ENCODE measurements around the gene BEND5.

DNA sequence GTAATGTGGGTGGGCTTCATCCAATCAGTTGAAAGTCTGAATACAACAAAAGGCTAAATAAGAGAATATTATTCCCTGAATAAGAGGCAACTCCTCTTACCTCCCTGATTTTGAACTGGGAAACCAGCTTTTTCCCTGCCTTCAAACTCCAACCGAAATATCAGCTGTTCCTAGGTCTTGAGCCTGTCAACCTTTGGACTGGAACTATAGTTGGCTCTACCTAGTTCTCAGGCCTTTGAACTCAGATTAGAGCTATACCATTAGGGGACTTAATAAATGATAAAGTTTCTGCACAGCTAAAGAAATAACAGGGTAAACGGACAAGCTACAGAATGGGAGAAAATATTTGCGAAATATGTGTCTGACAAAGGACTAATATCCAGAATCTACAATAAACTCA is 43.8 kb upstream of the BEND5 start:
- TF ChIP-seq, protein P1, sequence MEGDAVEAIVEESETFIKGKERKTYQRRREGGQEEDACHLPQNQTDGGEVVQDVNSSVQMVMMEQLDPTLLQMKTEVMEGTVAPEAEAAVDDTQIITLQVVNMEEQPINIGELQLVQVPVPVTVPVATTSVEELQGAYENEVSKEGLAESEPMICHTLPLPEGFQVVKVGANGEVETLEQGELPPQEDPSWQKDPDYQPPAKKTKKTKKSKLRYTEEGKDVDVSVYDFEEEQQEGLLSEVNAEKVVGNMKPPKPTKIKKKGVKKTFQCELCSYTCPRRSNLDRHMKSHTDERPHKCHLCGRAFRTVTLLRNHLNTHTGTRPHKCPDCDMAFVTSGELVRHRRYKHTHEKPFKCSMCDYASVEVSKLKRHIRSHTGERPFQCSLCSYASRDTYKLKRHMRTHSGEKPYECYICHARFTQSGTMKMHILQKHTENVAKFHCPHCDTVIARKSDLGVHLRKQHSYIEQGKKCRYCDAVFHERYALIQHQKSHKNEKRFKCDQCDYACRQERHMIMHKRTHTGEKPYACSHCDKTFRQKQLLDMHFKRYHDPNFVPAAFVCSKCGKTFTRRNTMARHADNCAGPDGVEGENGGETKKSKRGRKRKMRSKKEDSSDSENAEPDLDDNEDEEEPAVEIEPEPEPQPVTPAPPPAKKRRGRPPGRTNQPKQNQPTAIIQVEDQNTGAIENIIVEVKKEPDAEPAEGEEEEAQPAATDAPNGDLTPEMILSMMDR (conservative IDR thresholded peaks at IDR 0.05; ENCODE audit: low read depth, low read length): no peak
- no peak for TF ChIP-seq MXI1 (IDR thresholded peaks at IDR 0.05; ENCODE audit: borderline replicate concordance, low read depth, low read length)
- no peak for TF ChIP-seq POLR2A (IDR thresholded peaks at IDR 0.05; ENCODE audit: low read depth, low read length)
- no peak for TF ChIP-seq CEBPB (IDR thresholded peaks at IDR 0.05; ENCODE audit: low read depth, low read length)
- no peak for TF ChIP-seq RCOR1 (IDR thresholded peaks at IDR 0.05; ENCODE audit: insufficient replicate concordance, low read length)
- TF ChIP-seq CHD1 (IDR thresholded peaks at IDR 0.05; ENCODE audit: low read depth, low read length): no peak
- no peak for TF ChIP-seq SMC3 (IDR thresholded peaks at IDR 0.05; ENCODE audit: low read depth, low read length)
- no peak for TF ChIP-seq MAFK (IDR thresholded peaks at IDR 0.05; ENCODE audit: low read depth, low read length)
- TF ChIP-seq, protein P2, sequence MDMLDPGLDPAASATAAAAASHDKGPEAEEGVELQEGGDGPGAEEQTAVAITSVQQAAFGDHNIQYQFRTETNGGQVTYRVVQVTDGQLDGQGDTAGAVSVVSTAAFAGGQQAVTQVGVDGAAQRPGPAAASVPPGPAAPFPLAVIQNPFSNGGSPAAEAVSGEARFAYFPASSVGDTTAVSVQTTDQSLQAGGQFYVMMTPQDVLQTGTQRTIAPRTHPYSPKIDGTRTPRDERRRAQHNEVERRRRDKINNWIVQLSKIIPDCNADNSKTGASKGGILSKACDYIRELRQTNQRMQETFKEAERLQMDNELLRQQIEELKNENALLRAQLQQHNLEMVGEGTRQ (IDR thresholded peaks at IDR 0.05; ENCODE audit: low read depth, low read length): no peak
- no peak for TF ChIP-seq RFX5 (IDR thresholded peaks at IDR 0.05; ENCODE audit: low read depth, low read length)
